HG03175 (cell line): ENCODE measurements around the gene PLD5.
"Not testable (repeated sequence)": the region's sequence is repeated elsewhere in the genome, so short reads cannot be mapped to it uniquely, and the experiment has no call there.

ENCODE experiments used
- ATAC-seq: cut with Tn5 transposase; IDR thresholded peaks from one replicate; pipeline ENCODE4 v1.9.1; 2021; ENCODE audit warnings: mild to moderate bottlenecking, moderate library complexity; ENCODE audit not compliant: unreplicated experiment

Gene PLD5

DNA sequence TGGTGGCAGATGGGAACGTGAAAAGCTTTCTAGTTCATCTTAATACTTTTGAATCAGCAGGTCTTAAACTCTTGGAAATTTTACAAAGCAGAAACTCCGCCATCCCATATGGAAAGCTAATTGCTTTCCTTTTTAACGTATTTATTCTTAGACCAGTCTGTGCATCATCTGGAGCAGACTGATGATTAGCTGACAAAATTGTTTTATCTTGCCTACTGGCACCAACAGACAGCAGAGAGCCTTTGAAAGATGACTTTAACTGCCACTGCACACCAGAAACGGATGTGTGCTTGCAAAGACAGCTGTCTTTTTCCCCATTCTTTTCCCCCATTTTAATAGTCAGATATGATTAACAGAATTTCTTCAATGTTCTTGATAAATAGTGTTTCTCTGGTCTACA, 97.0 kb downstream of the PLD5 start:
- no peak for ATAC-seq

DNA sequence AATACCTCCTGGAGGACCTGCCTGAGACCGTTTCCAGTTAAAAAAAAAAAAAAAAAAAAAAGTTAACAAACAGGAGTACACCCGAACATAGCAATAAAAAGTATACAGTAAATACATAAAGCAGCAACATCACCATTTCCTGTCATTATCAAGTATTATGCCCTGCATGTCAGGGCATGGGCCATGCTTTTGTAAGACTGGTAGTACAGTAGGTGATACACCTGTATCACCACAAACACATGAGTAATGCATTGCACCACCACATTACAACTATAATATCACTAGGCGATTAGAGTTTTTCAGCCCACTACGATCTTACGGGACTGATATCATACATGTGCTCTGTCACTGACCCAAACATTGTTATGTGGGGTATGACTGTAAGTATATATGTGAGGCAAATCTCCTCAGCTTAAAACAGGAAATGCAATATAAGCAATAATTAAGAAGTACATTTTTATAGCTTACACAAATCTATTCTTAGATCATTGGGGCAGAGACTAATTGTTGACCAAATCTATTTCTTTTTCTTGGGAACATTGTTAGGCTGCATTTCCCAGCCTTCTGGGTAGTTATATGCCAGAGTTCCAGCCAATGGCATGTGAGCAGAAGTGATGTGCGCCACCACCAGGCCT, 98.1 kb downstream of the PLD5 start:
- no peak for ATAC-seq

DNA sequence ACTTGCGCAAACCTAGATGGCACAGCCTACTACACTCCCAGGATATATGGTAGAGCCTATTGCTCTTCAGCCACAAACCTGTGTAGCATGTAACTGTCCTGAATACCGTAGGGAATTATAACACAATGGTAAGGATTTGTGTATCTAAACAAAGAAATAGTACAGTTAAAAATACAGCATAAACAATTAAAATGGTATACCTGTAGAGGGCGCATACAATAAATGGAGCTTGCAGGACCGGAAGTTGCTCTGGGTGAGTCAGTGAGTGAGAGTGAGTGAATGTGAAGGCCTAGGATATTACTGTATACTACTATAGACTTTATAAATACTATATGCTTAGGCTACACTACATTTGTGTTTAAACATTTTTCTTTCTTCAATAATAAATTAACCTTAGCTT, 99.3 kb downstream of the PLD5 start:
- no peak for ATAC-seq

DNA sequence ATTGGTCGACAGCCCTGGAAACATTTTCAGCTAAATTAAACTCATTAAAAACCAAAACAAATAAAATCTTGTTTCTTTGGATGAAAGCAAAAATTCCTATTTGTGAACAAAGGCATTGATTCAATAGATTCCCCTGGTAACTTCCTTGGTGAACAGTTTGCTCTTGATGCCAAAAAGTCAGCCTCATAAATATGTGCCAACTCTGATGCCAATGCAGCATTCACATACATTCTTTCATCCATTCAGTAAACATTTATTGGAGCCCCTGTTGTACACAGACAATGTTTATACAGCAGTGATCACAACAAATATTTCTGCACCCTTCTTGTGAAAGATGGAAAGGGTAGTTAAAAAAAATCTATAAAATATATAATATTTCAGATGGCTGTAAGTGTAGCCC, 107.8 kb downstream of the PLD5 start:
- no peak for ATAC-seq

DNA sequence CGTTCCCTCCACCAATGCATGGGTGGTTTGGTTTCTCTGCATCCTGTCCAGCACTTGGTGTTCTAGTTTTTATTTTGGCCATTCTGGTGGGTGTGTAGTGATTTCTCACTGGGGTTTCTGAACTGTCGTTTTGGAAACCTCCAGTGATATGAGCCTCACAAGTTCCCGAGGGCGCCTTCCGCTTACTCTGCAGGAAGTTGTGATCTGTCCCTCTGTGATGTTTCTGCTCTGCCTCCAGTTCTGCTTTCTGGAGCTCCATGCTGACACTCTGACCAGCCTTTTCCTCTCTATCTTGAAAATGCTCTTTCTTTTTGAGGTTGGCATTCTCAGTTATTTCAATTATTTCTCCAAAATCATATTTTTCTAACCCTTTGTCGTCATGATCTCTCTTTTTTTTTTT, 111.6 kb downstream of the PLD5 start:
- ATAC-seq: no peak

DNA sequence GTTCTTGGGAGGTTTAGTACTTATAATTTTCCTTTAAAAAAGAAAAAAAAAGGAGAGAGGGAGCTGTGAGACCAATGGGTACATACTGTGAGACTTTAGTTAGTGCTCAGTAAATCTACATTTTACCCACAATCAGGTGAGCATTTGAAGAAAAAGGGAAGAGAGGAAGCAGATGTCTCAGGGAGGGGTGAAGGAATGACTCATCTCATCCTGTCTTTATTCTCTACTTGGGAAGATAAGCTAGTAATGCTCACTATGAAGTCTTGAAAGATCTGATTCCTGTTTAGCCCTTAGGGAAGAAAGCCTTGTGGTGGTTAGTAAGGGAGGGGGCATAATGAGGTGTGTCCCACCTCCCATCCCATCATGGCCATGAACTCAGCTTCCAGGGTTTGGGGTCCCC, 112.6 kb downstream of the PLD5 start:
- no peak for ATAC-seq

DNA sequence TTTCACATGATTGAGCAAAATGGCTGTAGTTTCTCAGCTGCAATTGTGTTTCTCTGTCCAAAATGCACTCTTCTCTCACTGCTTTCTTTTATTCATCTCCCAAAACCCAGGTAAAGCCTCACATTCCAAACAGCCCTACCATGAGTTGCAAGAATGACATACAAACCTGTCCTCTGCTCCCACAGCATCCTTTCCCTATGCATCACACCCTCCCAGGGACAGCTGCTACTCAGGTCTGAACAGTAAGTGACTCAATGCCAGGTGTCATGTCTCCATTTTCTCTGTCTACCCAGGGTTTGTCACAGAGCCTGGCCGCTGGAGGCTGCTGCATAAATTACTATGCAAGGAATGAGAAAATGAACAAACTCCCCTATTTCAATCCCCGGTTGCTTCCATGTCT, 118.5 kb downstream of the PLD5 start:
- ATAC-seq: no peak

DNA sequence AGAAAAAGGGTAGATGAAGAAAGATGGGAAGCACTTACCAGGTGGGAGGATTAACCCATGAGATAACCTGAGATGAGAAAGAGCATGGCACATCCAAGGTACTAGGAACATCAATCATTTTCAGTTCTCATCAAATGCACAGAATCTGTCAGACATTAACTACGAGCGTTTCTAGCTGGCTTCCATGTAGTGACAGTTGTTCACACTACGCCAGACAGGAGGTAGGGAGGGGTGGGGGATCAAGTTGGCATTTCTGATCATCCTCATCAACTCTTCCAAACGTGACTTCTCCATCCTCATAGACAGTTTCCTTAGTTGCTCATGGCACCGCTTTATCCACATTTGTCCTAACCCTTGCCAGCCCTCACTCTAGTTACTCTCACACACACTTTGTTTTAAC, 120.2 kb downstream of the PLD5 start:
- no peak for ATAC-seq

DNA sequence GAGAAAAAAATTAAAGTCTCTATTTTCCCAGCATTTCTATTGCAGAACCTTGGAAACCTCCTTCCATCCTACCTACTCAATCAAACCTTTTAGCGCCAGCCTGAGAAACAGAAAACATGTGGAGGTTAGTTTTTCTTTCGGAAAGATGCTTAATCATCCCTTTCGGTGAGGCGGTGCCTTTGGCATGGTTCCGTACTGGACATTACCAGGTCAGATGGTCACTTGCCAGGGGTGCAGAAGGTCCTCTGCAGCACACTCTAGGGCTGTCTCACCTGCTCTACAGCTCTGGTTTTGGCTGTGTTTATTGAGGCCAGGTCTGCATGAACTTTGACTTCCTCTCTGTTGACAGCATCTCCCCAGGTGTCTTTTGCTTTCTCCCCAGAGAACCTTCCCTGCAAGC, 121.5 kb downstream of the PLD5 start:
- ATAC-seq: no peak

DNA sequence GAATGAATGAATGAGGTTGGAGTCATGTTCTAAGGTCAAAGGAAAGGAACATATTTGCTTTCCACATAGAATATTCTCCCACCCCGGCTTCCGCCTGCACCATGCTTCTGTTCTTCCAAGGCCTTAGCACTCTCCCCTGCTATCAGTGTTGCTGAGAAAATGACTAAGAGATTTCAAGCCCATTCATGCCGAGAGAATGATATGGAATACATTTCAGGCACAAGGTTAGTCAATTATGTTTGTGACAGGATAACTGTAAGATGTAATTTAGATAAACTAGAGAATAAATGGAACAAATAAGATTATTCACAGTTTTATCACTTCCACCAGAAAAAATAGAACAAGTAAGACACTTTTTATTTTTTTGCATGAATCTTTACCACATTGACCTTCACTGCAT, 122.6 kb downstream of the PLD5 start:
- ATAC-seq: no peak

DNA sequence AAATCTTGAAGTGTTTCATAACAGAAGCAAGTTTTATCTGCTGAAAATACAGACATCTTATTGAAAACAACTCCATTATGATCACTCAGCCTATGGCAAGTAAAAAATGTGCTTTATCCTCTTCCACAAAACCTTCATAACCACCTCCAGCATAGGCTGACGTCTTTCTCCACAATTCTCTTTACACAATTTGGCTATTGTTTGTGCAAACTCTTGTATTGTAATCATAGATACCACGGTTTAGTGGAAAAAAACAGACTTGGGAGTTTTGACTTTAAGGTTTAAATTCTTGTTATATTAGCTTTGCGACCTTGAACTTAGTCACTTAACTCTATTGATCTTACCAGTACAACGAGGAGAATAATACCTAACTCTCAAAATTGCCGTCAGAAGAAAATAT, 126.1 kb downstream of the PLD5 start:
- no peak for ATAC-seq

DNA sequence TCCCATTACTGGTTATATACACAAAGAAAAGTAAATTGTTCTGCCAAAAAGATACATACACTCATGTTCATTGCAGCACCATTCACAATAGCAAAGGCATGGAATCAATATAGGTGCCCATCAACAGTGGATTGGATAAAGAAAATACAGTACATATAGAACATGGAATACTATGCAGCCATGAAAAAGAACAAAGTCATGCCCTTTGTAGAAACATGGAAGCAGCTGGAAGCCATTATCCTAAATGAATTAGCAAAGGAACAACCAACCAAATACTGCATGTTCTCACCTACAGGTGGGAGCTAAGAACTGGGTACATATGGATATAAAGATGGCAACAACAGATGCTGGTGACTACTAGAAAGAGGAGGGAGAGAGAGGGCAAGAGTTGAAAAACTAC, 132.6 kb downstream of the PLD5 start:
- ATAC-seq: no peak

DNA sequence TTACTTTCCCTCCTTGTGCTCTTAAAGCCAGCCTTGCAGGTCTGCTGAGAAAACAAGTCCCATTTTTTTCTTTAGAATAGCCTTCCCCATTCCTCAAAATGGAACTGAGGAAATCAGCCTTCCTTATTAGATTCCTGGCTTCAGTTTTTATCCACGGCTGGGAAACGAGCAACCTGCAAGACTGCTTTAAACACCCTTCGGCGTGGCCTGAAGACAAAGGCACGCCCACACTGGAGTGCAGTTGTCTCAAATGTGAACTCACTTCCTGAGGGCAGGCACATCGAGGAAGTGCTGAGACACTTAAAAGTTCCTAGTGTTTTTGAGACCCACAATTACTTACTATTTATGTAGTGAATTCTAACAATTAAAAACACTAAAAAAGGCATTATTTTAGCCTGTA, 148.4 kb downstream of the PLD5 start:
- not testable (repeated sequence) for ATAC-seq

DNA sequence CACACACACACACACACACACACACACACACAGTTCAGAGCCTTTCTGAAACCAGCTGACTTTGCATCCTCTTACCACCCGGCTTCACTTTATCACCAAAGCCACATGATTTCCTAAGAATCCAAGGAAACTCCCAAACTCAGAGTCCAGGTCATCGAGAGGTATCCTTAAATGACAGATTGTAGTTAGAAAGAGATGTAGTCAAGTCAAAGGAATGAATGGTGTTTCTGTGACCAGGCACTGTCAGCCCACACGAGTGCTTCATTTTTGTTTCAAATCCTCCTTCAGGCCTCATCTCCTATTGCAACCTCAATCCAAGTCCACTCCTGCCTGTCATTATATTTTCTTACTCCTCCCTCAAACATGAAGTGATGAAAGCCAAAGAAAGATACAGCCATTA, 174.1 kb downstream of the PLD5 start:
- not testable (repeated sequence) for ATAC-seq

DNA sequence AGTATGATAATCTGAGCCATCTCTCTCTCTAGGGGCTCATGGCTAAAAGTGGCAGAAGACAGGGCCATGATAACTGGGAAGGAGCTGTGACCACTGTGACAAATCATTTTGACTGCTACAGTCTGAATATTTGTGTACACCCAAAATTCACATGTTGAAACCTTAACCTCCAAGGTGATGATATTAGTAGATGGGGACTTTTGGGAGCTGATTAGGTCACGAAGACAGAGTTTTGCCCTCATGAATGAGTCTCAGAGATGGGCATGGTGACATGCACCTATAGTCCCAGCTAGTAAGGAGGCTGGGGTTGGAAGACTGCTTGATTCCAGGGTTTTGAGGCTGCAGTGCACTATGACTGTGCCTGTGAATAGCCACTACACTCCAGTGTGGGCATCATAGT, 174.9 kb downstream of the PLD5 start:
- no peak for ATAC-seq

DNA sequence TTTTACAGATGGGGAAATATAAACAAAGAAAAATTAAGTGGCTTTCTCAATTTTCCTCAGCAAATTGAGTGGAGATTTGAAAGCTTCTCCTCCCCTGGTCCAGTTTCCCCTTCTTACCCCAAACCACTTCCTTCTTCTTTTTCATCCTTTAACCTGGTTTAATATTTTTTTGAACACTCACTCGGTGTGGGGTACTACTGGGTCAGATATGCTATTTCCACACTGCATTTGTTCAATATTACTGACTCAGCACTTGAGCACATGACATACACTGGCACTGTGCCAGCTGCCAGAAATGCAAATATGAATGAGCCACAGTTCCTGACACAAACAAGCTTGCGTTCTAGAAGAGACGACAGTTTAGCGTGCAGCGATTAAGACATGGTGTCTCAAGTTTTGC, 193.6 kb downstream of the PLD5 start:
- ATAC-seq: peak; percentile 79

DNA sequence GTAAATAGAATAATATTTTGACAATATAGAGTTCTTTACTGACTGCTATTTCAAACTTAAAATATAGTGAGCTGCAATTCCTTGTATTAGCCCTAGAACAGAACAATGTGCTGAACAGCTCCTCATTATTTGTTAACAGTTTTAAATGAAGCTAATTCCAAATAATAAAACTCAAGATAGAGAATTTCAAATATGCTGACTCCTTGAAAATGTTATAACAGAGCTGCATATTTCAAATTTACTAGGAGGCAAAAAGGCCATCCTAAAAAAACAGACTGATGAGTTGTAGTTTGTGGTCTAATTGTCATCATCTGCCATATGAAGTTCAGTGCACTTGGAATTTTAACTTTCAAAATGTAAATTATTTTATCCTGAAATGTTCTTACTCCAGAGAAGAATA, 197.1 kb downstream of the PLD5 start:
- not testable (repeated sequence) for ATAC-seq

DNA sequence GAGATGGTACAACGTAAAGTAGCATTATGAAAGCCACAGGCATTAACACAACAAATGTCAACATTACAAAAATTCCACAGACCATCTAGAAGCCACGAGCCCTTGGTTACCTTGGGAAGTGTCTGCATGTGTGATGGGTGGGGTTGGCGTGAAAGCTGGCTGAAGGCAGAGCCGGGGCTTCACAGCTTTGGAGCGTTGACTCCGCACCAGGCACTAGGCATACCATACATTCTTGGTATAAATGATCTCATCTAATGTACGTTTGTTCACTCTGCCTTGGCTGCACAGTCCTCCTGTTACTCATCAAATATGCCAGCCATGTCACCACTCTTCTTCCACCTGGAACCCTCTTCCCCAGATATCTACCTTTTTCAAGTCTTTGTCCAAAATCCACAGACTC, 202.5 kb downstream of the PLD5 start:
- not testable (repeated sequence) for ATAC-seq

DNA sequence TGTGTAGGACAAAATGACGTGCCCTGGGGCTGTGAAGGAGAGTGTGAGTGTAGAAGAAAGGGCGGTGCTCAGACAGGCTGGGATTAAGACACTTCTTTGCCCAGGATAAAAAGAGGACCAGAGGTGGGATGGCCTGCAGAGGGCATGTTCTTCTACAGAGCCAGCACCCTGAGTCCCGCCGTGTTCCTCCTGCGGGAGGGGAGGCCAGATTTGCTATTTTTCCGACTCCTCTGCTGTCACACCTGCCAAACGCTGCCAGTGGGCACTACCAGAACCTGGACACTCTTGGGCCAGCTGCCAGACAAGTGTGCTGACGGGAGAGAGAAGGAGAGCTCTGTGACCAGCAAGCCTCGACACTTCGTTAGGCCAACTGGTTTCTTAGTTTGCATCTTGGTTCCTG, 206.4 kb downstream of the PLD5 start:
- ATAC-seq: no peak

DNA sequence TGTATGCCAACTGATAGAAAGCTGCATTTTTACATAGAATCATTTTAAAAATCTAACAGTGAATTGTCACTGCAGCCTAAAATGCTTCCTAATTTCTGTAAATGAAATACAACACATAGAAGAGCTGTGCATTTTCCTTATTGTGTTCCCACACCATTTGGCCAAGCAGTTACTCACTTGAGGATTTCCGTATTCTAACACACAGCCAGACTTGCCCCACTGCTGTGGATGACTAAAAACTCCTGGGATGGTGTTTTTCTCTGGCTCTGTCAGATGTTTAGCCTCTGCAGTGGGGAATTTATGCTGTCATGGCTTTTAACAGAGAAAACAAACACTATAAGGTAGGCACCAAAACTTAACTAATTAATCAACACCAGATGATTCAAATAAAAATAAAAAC, 209.6 kb downstream of the PLD5 start:
- not testable (repeated sequence) for ATAC-seq

DNA sequence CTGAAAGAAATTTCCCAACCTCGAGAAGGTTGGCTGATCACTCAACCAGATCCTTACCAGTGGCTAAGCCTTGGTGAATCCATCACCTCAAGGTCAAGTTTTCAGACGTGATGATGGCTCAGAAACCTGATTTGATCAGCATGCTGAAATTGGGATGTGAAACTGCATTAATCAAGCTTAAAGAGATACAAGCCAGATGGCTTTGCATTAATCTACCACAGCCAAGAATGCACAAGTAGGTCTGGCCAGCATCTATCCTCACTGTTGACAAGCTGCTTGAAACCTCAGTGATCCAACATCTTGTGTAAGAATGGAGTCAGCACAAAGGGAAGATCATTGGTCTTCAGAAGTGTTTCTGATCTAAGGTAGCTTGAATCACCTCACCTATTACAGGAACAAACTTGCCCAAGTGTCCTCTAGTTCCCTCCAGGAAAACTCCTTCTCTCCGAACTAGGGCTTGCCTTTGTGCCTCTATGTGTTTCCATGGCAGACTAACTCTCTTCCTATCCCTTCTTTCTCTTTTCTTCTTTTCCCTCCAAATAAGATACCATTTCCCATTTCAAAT, 210.3 kb downstream of the PLD5 start:
- ATAC-seq: not testable (repeated sequence)

DNA sequence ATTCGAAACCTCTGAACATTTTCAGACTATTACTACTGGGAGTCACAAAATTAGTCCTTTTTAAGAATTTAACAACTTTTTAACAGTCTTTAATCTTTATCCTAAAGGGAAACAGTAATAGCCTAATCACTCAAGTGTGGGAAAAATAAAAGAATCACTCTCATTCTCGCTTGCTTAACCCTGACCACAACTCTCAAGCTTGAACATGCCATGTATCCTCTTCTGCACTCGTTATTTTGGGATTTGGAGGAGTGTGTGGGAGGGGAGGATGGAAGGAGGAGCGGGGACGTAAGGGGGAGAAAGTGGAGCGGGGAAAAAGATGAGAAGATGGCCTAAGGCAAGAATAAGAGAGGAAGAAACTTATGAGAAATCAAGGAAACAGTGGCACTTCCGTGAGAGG, 215.8 kb downstream of the PLD5 start:
- not testable (repeated sequence) for ATAC-seq

DNA sequence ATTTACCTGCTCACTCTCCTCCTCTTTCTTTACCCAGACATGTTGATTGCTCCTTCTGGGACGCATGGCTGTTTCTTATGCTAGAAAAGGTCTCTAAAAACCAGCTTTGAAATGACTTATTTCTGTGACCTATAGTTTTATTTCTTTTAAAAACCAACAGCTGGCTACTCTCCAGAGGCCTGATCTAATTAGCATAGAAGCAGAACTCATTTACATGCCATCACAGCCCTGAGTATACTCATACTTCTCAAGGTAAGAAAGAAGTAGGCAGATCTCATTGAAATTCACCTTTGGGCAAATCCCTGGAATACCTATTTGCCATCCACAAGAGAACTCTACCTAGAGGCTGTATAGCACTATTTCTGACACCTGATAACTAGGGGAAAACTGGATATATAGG, 230.7 kb downstream of the PLD5 start:
- ATAC-seq: not testable (repeated sequence)
